CD4-positive, CD25-positive, alpha-beta regulatory T cell (primary cell): ENCODE results near the gene STK32A. TPM values are rescaled to one million over a fixed set of nuclear protein-coding genes. Genes with fewer than 3 reads are reported as not detected.

Experiments used
- ATAC-seq, 2 donors: fragments of 150-1000 bp; cut with Tn5 transposase; one replicate each; pipeline ENCODE4 v1.10.0; 2021; ENCODE audit warnings: low read depth in 2 of 2, moderate number of reproducible peaks in 2 of 2, moderate library complexity in 1 of 2
- DNase-seq, 3 donors: peaks; one replicate each; pipeline versions ENCODE4 v3.0.0 to v3.0.0-alpha.2; 2012 to 2022; ENCODE audit warnings: mixed read lengths in 1 of 3
- H3K27ac ChIP-seq: one replicate; pipeline ENCODE4 v1.7.0; 2013; ENCODE audit warnings: mild to moderate bottlenecking, low read length; ENCODE audit not compliant: insufficient read depth, poor library complexity, severe bottlenecking
- H3K27me3 ChIP-seq: one replicate; pipeline ENCODE4 v1.7.0; 2013; ENCODE audit warnings: low read length; ENCODE audit not compliant: control insufficient read depth, insufficient read depth
- H3K36me3 ChIP-seq: one replicate; pipeline ENCODE4 v1.7.0; 2013; ENCODE audit warnings: mild to moderate bottlenecking, low read length, moderate library complexity; ENCODE audit not compliant: control insufficient read depth, insufficient read depth
- H3K4me1 ChIP-seq: 2 replicates; pipeline ENCODE4 v1.7.0; 2013; ENCODE audit warnings: mild to moderate bottlenecking, low read length; ENCODE audit not compliant: insufficient read depth, control insufficient read depth, poor library complexity, severe bottlenecking
- H3K4me3 ChIP-seq: one replicate; pipeline ENCODE4 v1.7.0; 2013; ENCODE audit warnings: low read depth, mild to moderate bottlenecking, low read length, moderate library complexity
- H3K9me3 ChIP-seq, 2 experiments: 1 replicate in 1 of 2; 2 replicates in 1 of 2; pipeline ENCODE4 v1.7.0; 2013; ENCODE audit warnings: low read length in 2 of 2, mild to moderate bottlenecking in 1 of 2, moderate library complexity in 1 of 2; ENCODE audit not compliant: control insufficient read depth in 2 of 2
- H3K27ac Mint-ChIP-seq, 3 donors: one replicate each; pipeline ENCODE4 v1.8.0; 2020 to 2022; ENCODE audit warnings: mild to moderate bottlenecking in 3 of 3, mixed read lengths in 3 of 3, moderate library complexity in 2 of 3
- H3K27me3 Mint-ChIP-seq: one replicate; pipeline ENCODE4 v1.8.0; 2022; ENCODE audit warnings: mild to moderate bottlenecking, mixed read lengths
- H3K36me3 Mint-ChIP-seq: one replicate; pipeline ENCODE4 v1.8.0; 2020; ENCODE audit warnings: mixed read lengths
- H3K4me1 Mint-ChIP-seq, 4 donors: one replicate each; pipeline ENCODE4 v1.8.0; 2020 to 2022; ENCODE audit warnings: mixed read lengths in 4 of 4, mild to moderate bottlenecking in 1 of 4
- H3K4me3 Mint-ChIP-seq, 4 donors: one replicate each; pipeline ENCODE4 v1.8.0; 2020 to 2022; ENCODE audit warnings: mild to moderate bottlenecking in 4 of 4, mixed read lengths in 4 of 4, moderate library complexity in 3 of 4
- H3K9me3 Mint-ChIP-seq, 7 donors: one replicate each; pipeline ENCODE4 v1.8.0; 2020 to 2022; ENCODE audit warnings: mixed read lengths in 7 of 7, mild to moderate bottlenecking in 3 of 7, moderate library complexity in 2 of 7
- polyA plus RNA-seq, 4 donors: library from polyadenylated mRNA; unstranded; fragments of 300-500 nt; fragmentation: Illumina TruSeq; gene quantifications; one replicate each; pipeline ENCODE4 v1.2.3, GENCODE V29; 2021
- total RNA-seq: library from RNA; stranded (reverse); gene quantifications from one replicate; pipeline ENCODE4 v1.2.3, GENCODE V29; 2022

The STK32A gene
- total and polyA plus RNA-seq, 5 donors from 2014 or later, result not detected

- Histone ChIP-seq H3K4me3 (no peak overlapping the region), H3K9me3 (no peaks in the 10 kb centered on the region), H3K27me3 (no peaks in the 10 kb centered on the region), H3K4me1 (no peaks in the 10 kb centered on the region), H3K36me3 (no peaks in the 10 kb centered on the region), H3K27ac (no peak overlapping the region)
- H3K27me3 Mint-ChIP-seq, result peaks cover 6% of the 10 kb centered on the region
- DNase-seq (no peak), ATAC-seq (no peak)
- H3K36me3 Mint-ChIP-seq, result no peaks in the 10 kb centered on the region
- H3K4me3 Mint-ChIP-seq, result no peak overlapping the region
- H3K27ac Mint-ChIP-seq, result no peak overlapping the region
- H3K4me1 Mint-ChIP-seq, result no peaks in the 10 kb centered on the region
- peaks cover under 1 to 8% (median 3%) of the 10 kb centered on the region in 7 donors for H3K9me3 Mint-ChIP-seq
Measured at GRCh38 chr5:147267082-147267832, 32.4 kb downstream of the STK32A start.

GRCh38 chr5:147276497-147276896 lies 41.7 kb downstream of the STK32A start:
- H3K27me3 ChIP-seq, result no peaks in the 10 kb centered on the region
- no peak overlapping the region for H3K27ac Mint-ChIP-seq

GRCh38 chr5:147286296-147286695 lies 51.5 kb downstream of the STK32A start:
- Mint-ChIP-seq H3K9me3 (peaks cover 0 to 20% (median 3%) of the 10 kb centered on the region in 7 donors), H3K4me1 (no peaks in the 10 kb centered on the region), H3K4me3 (no peak overlapping the region), H3K36me3 (peaks cover 3% of the 10 kb centered on the region), H3K27me3 (no peaks in the 10 kb centered on the region), H3K27ac (no peak overlapping the region)
- H3K9me3 ChIP-seq, result no peaks in the 10 kb centered on the region
- H3K4me3 ChIP-seq, result no peak overlapping the region
- no peak overlapping the region for H3K27ac ChIP-seq
- no peaks in the 10 kb centered on the region for H3K4me1 ChIP-seq
- DNase-seq (no peak), ATAC-seq (no peak)
- no peaks in the 10 kb centered on the region for H3K27me3 ChIP-seq
- H3K36me3 ChIP-seq, result no peaks in the 10 kb centered on the region

More at GRCh38 chr5:147276497-147276896, 41.7 kb downstream of the STK32A start:
- H3K4me1 Mint-ChIP-seq, result no peaks in the 10 kb centered on the region
- H3K36me3 ChIP-seq, result no peaks in the 10 kb centered on the region
- no peak overlapping the region for H3K4me3 ChIP-seq
- no peak overlapping the region for H3K27ac ChIP-seq
- peaks cover 0 to 11% (median 5%) of the 10 kb centered on the region in 7 donors for H3K9me3 Mint-ChIP-seq
- H3K27me3 Mint-ChIP-seq, result peaks cover 11% of the 10 kb centered on the region
- no peak overlapping the region for H3K4me3 Mint-ChIP-seq
- ATAC-seq (no peak), DNase-seq (no peak)
- no peaks in the 10 kb centered on the region for H3K4me1 ChIP-seq
- H3K36me3 Mint-ChIP-seq, result no peaks in the 10 kb centered on the region
- no peaks in the 10 kb centered on the region for H3K9me3 ChIP-seq

GRCh38 chr5:147287110-147287509 lies 52.3 kb downstream of the STK32A start:
- H3K4me1 Mint-ChIP-seq, result no peaks in the 10 kb centered on the region
- no peak for DNase-seq
- H3K4me3 Mint-ChIP-seq, result no peak overlapping the region

GRCh38 chr5:147290261-147290660 lies 55.4 kb downstream of the STK32A start:
- Mint-ChIP-seq H3K27me3 (no peaks in the 10 kb centered on the region), H3K4me3 (no peak overlapping the region), H3K36me3 (no peaks in the 10 kb centered on the region), H3K27ac (no peak overlapping the region), H3K9me3 (peaks cover 0 to 11% (median 3%) of the 10 kb centered on the region in 7 donors), H3K4me1 (no peaks in the 10 kb centered on the region)
- Histone ChIP-seq H3K4me3 (no peak overlapping the region), H3K4me1 (no peaks in the 10 kb centered on the region), H3K9me3 (no peaks in the 10 kb centered on the region), H3K27ac (no peak overlapping the region), H3K27me3 (no peaks in the 10 kb centered on the region), H3K36me3 (no peaks in the 10 kb centered on the region)
- DNase-seq (no peak), ATAC-seq (no peak)

More at GRCh38 chr5:147287110-147287509, 52.3 kb downstream of the STK32A start:
- Histone ChIP-seq H3K9me3 (no peaks in the 10 kb centered on the region), H3K4me3 (no peak overlapping the region), H3K36me3 (no peaks in the 10 kb centered on the region), H3K4me1 (no peaks in the 10 kb centered on the region), H3K27me3 (no peaks in the 10 kb centered on the region), H3K27ac (no peak overlapping the region)
- H3K9me3 Mint-ChIP-seq, result peaks cover 0 to 26% (median 3%) of the 10 kb centered on the region in 7 donors
- peaks cover 3% of the 10 kb centered on the region for H3K36me3 Mint-ChIP-seq
- no peaks in the 10 kb centered on the region for H3K27me3 Mint-ChIP-seq
- ATAC-seq, result no peak
- H3K27ac Mint-ChIP-seq, result no peak overlapping the region

- H3K27ac ChIP-seq, result no peak overlapping the region
- no peaks in the 10 kb centered on the region for H3K36me3 ChIP-seq
- ATAC-seq (no peak), DNase-seq (no peak)
- no peaks in the 10 kb centered on the region for H3K4me1 ChIP-seq
- H3K36me3 Mint-ChIP-seq, result no peaks in the 10 kb centered on the region
- no peak overlapping the region for H3K27ac Mint-ChIP-seq
- H3K4me3 Mint-ChIP-seq, result no peak overlapping the region
- H3K27me3 ChIP-seq, result no peaks in the 10 kb centered on the region
- H3K27me3 Mint-ChIP-seq, result no peaks in the 10 kb centered on the region
- no peaks in the 10 kb centered on the region for H3K4me1 Mint-ChIP-seq
- no peaks in the 10 kb centered on the region for H3K9me3 ChIP-seq
- peaks cover 0 to 3% (median 0%) of the 10 kb centered on the region in 7 donors for H3K9me3 Mint-ChIP-seq
- H3K4me3 ChIP-seq, result no peak overlapping the region
Measured at GRCh38 chr5:147303251-147303650, 68.4 kb downstream of the STK32A start.

- Histone ChIP-seq H3K27ac (no peak overlapping the region), H3K4me3 (no peak overlapping the region), H3K4me1 (no peaks in the 10 kb centered on the region), H3K36me3 (no peaks in the 10 kb centered on the region), H3K27me3 (no peaks in the 10 kb centered on the region), H3K9me3 (no peaks in the 10 kb centered on the region)
- Mint-ChIP-seq H3K4me1 (no peaks in the 10 kb centered on the region), H3K27me3 (no peaks in the 10 kb centered on the region), H3K9me3 (peaks cover 0 to 3% (median 0%) of the 10 kb centered on the region in 7 donors), H3K27ac (no peak overlapping the region), H3K36me3 (no peaks in the 10 kb centered on the region), H3K4me3 (no peak overlapping the region)
- ATAC-seq (no peak), DNase-seq (no peak)
Measured at GRCh38 chr5:147303976-147304375, 69.2 kb downstream of the STK32A start.

GRCh38 chr5:147305147-147305546 lies 70.3 kb downstream of the STK32A start:
- DNase-seq, result no peak
- no peak overlapping the region for H3K27ac ChIP-seq

More at GRCh38 chr5:147305147-147305546, 70.3 kb downstream of the STK32A start:
- no peak for ATAC-seq
- no peak overlapping the region for H3K27ac Mint-ChIP-seq
- H3K9me3 Mint-ChIP-seq, result peaks cover 0 to 3% (median 0%) of the 10 kb centered on the region in 7 donors
- Histone ChIP-seq H3K9me3 (no peaks in the 10 kb centered on the region), H3K27me3 (no peaks in the 10 kb centered on the region), H3K4me1 (no peaks in the 10 kb centered on the region), H3K36me3 (no peaks in the 10 kb centered on the region), H3K4me3 (no peak overlapping the region)
- no peaks in the 10 kb centered on the region for H3K36me3 Mint-ChIP-seq
- no peaks in the 10 kb centered on the region for H3K4me1 Mint-ChIP-seq
- no peak overlapping the region for H3K4me3 Mint-ChIP-seq
- no peaks in the 10 kb centered on the region for H3K27me3 Mint-ChIP-seq
